Osteoblast (primary cell): ENCODE measurements around the gene KIAA0319L. TPM values are rescaled to one million over a fixed set of nuclear protein-coding genes. Genes with fewer than 3 reads are reported as not detected.

Experiments used
- DNase-seq: peaks from one replicate; pipeline ENCODE4 v3.0.0; 2011; ENCODE audit warnings: low spot score, mixed read lengths; ENCODE audit not compliant: insufficient read length; ENCODE audit errors: missing footprints
- H2AFZ ChIP-seq: 2 replicates; pipeline ENCODE4 v1.6.0; 2011; ENCODE audit warnings: mild to moderate bottlenecking, low read length
- H3K27ac ChIP-seq: 2 replicates; pipeline ENCODE4 v1.5.1; 2011; ENCODE audit warnings: mild to moderate bottlenecking, low read depth, low read length, moderate library complexity
- H3K27me3 ChIP-seq: 2 replicates; pipeline ENCODE4 v1.6.0; 2012; ENCODE audit warnings: mild to moderate bottlenecking, control low read depth, inconsistent platforms, low read length, moderate library complexity; ENCODE audit not compliant: insufficient read depth
- H3K36me3 ChIP-seq: 2 replicates; pipeline ENCODE4 v1.5.1; 2011; ENCODE audit warnings: mild to moderate bottlenecking, low read length, control low read depth, moderate library complexity; ENCODE audit not compliant: insufficient read depth
- H3K4me1 ChIP-seq: 2 replicates; pipeline ENCODE4 v1.5.1; 2011; ENCODE audit warnings: mild to moderate bottlenecking, low read length, control low read depth, moderate library complexity; ENCODE audit not compliant: insufficient read depth
- H3K4me2 ChIP-seq: 2 replicates; pipeline ENCODE4 v1.6.0; 2011; ENCODE audit warnings: mild to moderate bottlenecking, low read length; ENCODE audit not compliant: insufficient read depth
- H3K4me3 ChIP-seq: fragments of 200-600 bp; sonication (generic); 3 replicates; pipeline ENCODE4 v1.5.1; 2012; ENCODE audit warnings: mild to moderate bottlenecking, low read length, inconsistent platforms; ENCODE audit not compliant: insufficient read depth
- H3K79me2 ChIP-seq: 2 replicates; pipeline ENCODE4 v1.6.0; 2012; ENCODE audit warnings: mild to moderate bottlenecking, low read length, control low read depth, inconsistent platforms; ENCODE audit not compliant: insufficient read depth
- H3K9me3 ChIP-seq: 2 replicates; pipeline ENCODE4 v1.5.1; 2011; ENCODE audit warnings: low read depth, low read length, control low read depth
- H4K20me1 ChIP-seq: 2 replicates; pipeline ENCODE4 v1.6.0; 2012; ENCODE audit warnings: mild to moderate bottlenecking, low read length, control low read depth; ENCODE audit not compliant: insufficient read depth
- CTCF ChIP-seq: IDR thresholded peaks from 2 replicates; pipeline ENCODE4 v1.5.1; 2011; ENCODE audit warnings: mild to moderate bottlenecking, low read depth, low read length, moderate library complexity; ENCODE audit errors: extremely low read depth
- total RNA-seq: library from RNA; depleted of rRNA; stranded (reverse); fragments of >200 nt; gene quantifications from 2 replicates; pipeline ENCODE4 v1.2.3, GENCODE V29; 2012

KIAA0319L gene
- total RNA-seq, 1 donor: 44.9 TPM

- H3K9me3 ChIP-seq: no peaks in the 10 kb centered on the region
- H3K79me2 ChIP-seq: no peaks in the 10 kb centered on the region
- no peak overlapping the region for H3K4me3 ChIP-seq
- no peak for DNase-seq
- no peak for TF ChIP-seq CTCF
- no peak overlapping the region for H3K4me2 ChIP-seq
- H3K27ac ChIP-seq: no peak overlapping the region
- no peak overlapping the region for H2AFZ ChIP-seq
- H3K4me1 ChIP-seq: no peaks in the 10 kb centered on the region
- no peaks in the 10 kb centered on the region for H3K27me3 ChIP-seq
- no peaks in the 10 kb centered on the region for H4K20me1 ChIP-seq
- H3K36me3 ChIP-seq: peaks cover 50% of the 10 kb centered on the region
Measured at GRCh38 chr1:35407743-35408142, 149.5 kb downstream of the KIAA0319L start.

DNA sequence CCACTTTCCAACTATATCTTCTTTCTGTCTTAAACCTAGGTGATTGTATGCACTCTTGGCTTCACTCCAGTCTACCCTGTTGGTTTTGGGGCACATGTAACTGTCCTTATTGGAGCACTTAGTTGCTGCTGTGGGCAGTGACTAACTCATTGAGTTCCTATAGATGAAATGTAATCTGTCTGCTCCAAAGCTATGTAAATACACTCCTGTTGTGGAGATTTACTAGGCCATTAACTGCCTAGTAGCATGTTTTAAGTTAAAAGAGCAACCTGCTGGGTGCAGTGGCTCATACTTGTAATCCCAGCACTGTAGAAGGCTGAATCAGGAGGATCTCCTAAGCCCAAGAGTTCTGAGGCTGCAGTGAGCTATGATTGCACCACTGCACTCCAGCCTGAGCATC, 151.1 kb downstream of the KIAA0319L start:
- H3K27me3 ChIP-seq: no peaks in the 10 kb centered on the region
- H3K4me2 ChIP-seq: no peak overlapping the region
- H4K20me1 ChIP-seq: no peaks in the 10 kb centered on the region
- no peak overlapping the region for H2AFZ ChIP-seq
- no peak for DNase-seq
- no peaks in the 10 kb centered on the region for H3K9me3 ChIP-seq
- H3K4me1 ChIP-seq: no peaks in the 10 kb centered on the region
- H3K79me2 ChIP-seq: no peaks in the 10 kb centered on the region
- H3K27ac ChIP-seq: no peak overlapping the region
- no peak overlapping the region for H3K4me3 ChIP-seq
- no peak for TF ChIP-seq CTCF
- peaks cover 50% of the 10 kb centered on the region for H3K36me3 ChIP-seq

GRCh38 chr1:35401049-35401448, 156.2 kb downstream of the KIAA0319L start:
- Histone ChIP-seq H3K9me3 (no peaks in the 10 kb centered on the region), H3K36me3 (peaks cover 50% of the 10 kb centered on the region), H3K4me2 (no peak overlapping the region)

GRCh38 chr1:35398739-35399138, 158.5 kb downstream of the KIAA0319L start:
- no peak overlapping the region for H3K27ac ChIP-seq
- no peak overlapping the region for H3K4me3 ChIP-seq
- H3K36me3 ChIP-seq: peaks cover 56% of the 10 kb centered on the region
- no peaks in the 10 kb centered on the region for H4K20me1 ChIP-seq
- H3K4me1 ChIP-seq: no peaks in the 10 kb centered on the region
- H3K79me2 ChIP-seq: no peaks in the 10 kb centered on the region
- H2AFZ ChIP-seq: no peak overlapping the region
- H3K4me2 ChIP-seq: no peak overlapping the region
- DNase-seq: no peak
- no peaks in the 10 kb centered on the region for H3K9me3 ChIP-seq
- TF ChIP-seq CTCF: no peak
- no peaks in the 10 kb centered on the region for H3K27me3 ChIP-seq

More at GRCh38 chr1:35401049-35401448, 156.2 kb downstream of the KIAA0319L start:
- Histone ChIP-seq H3K27ac (no peak overlapping the region), H3K27me3 (no peaks in the 10 kb centered on the region), H3K4me3 (no peak overlapping the region), H3K79me2 (no peaks in the 10 kb centered on the region), H2AFZ (no peak overlapping the region), H3K4me1 (no peaks in the 10 kb centered on the region), H4K20me1 (no peaks in the 10 kb centered on the region)
- no peak for DNase-seq
- no peak for TF ChIP-seq CTCF
